RWPE2 (cell line): ENCODE measurements around the gene DNAH9.
A peak's percentile ranks its signal among the peaks of the same experiment; 100 is the strongest.

ENCODE experiments used
- ATAC-seq: fragments of 200-7000 bp; cut with Tn5 transposase; 3 replicates; pipeline ENCODE4 v1.9.1; 2021; ENCODE audit warnings: low read depth
- DNase-seq: peaks from one replicate; pipeline ENCODE4 v3.0.0-alpha.2; 2020; ENCODE audit warnings: low spot score
- H3K27ac ChIP-seq: fragments of 450-650 bp; 2 replicates; pipeline ENCODE4 v1.5.1; 2017; ENCODE audit warnings: mild to moderate bottlenecking; ENCODE audit not compliant: poor library complexity, severe bottlenecking
- H3K27me3 ChIP-seq: fragments of 250-450 bp; sonication (Bioruptor Pico); 2 replicates; pipeline ENCODE4 v1.5.1; 2021; ENCODE audit warnings: mild to moderate bottlenecking, moderate library complexity; ENCODE audit not compliant: insufficient read depth, poor library complexity, severe bottlenecking
- H3K36me3 ChIP-seq: fragments of 250-450 bp; sonication (Bioruptor Pico); 2 replicates; pipeline ENCODE4 v1.5.1; 2020; ENCODE audit warnings: low read depth, mild to moderate bottlenecking, moderate library complexity
- H3K4me1 ChIP-seq: fragments of 250-450 bp; sonication (Bioruptor Pico); 2 replicates; pipeline ENCODE4 v1.5.1; 2021; ENCODE audit warnings: mild to moderate bottlenecking, moderate library complexity; ENCODE audit not compliant: insufficient read depth, poor library complexity, severe bottlenecking
- H3K4me3 ChIP-seq: fragments of 250-450 bp; sonication (Bioruptor Pico); 2 replicates; pipeline ENCODE4 v1.5.1; 2021; ENCODE audit warnings: mild to moderate bottlenecking, moderate library complexity; ENCODE audit not compliant: severe bottlenecking
- H3K9me3 ChIP-seq: fragments of 250-450 bp; sonication (Bioruptor Pico); 2 replicates; pipeline ENCODE4 v1.5.1; 2021; ENCODE audit warnings: mild to moderate bottlenecking, moderate library complexity; ENCODE audit not compliant: severe bottlenecking
- CTCF ChIP-seq: fragments of 450-650 bp; IDR thresholded peaks from one replicate; pipeline ENCODE4 v1.5.1; 2017; ENCODE audit warnings: mild to moderate bottlenecking, moderate library complexity; ENCODE audit not compliant: poor library complexity, severe bottlenecking

Gene DNAH9

GRCh38 chr17:11618861-11619566 is 20.7 kb downstream of the DNAH9 start:
- no peak overlapping the region for H3K27ac ChIP-seq
- no peaks in the 10 kb centered on the region for H3K9me3 ChIP-seq
- TF ChIP-seq CTCF, result no peak
- H3K36me3 ChIP-seq, result no peaks in the 10 kb centered on the region
- H3K4me1 ChIP-seq, result no peaks in the 10 kb centered on the region
- H3K27me3 ChIP-seq, result no peaks in the 10 kb centered on the region
- ATAC-seq, result peak; percentile 52
- no peak for DNase-seq
- no peak overlapping the region for H3K4me3 ChIP-seq

DNA sequence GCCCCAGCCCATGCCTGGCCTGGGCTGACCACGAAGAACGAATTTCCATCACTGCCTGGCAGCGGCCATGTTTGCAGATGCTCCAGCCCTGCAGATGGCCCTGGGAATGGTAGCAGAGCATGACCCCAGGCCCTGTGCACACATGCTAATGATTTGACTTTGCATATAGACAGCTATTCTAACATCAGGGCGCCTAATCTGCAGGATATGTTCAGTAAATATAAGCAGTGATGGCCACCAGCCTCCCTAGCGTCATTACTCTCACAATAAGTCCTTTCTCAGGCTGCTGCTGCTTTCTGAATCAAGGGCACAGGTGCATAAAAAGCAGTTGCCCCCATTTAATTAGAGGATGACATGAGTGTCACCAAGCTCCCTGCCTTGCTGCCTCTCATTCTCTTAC is 24.2 kb downstream of the DNAH9 start:
- no peak for ATAC-seq

GRCh38 chr17:11624976-11625375 is 26.7 kb downstream of the DNAH9 start:
- H3K9me3 ChIP-seq, result no peaks in the 10 kb centered on the region
- ATAC-seq (no peak), DNase-seq (no peak)
- no peaks in the 10 kb centered on the region for H3K4me1 ChIP-seq
- no peak overlapping the region for H3K4me3 ChIP-seq
- no peaks in the 10 kb centered on the region for H3K36me3 ChIP-seq
- H3K27me3 ChIP-seq, result no peaks in the 10 kb centered on the region
- TF ChIP-seq CTCF, result no peak
- no peak overlapping the region for H3K27ac ChIP-seq

More for the DNA sequence above, 24.2 kb downstream of the DNAH9 start:
- Histone ChIP-seq H3K9me3 (no peaks in the 10 kb centered on the region), H3K36me3 (no peaks in the 10 kb centered on the region), H3K27me3 (no peaks in the 10 kb centered on the region), H3K4me3 (no peak overlapping the region), H3K4me1 (no peaks in the 10 kb centered on the region), H3K27ac (no peak overlapping the region)
- no peak for DNase-seq
- TF ChIP-seq CTCF, result no peak

GRCh38 chr17:11625878-11626277 is 27.6 kb downstream of the DNAH9 start:
- H3K9me3 ChIP-seq, result no peaks in the 10 kb centered on the region
- H3K4me3 ChIP-seq, result no peak overlapping the region
- no peaks in the 10 kb centered on the region for H3K4me1 ChIP-seq
- no peak for DNase-seq
- H3K36me3 ChIP-seq, result no peaks in the 10 kb centered on the region
- no peak overlapping the region for H3K27ac ChIP-seq
- H3K27me3 ChIP-seq, result no peaks in the 10 kb centered on the region
- ATAC-seq, result no peak
- no peak for TF ChIP-seq CTCF

DNA sequence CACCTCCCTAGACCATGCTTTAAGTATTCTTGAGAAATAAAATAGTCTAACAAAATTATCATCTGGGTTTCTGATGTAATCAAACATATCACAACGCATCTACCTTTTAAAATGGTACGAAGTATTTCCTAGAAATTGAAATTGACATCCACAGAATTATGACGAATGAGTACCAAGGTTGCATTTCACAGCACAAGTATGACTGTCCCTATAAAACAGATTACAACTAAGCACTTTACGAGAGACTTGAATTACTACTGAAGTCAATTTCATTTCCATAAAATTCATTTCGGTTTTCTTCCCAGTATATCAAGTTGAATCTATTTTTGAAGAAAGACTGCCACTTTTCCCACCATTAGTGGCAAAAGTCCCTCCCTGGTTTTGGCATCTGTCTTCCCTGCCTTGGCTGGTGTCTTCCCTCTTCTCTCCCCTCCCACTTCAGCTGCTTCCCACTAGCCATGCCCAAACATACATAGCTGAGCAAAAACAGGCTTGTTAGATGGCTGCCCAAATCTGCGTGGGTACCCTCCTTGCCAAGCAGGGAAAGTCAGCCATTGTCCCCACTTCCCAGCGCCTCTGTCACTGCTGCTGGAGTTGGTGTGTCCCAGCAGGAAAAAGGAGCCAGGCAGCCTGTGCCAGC is 29.2 kb downstream of the DNAH9 start:
- Histone ChIP-seq H3K4me3 (no peak overlapping the region), H3K27ac (no peak overlapping the region), H3K4me1 (no peaks in the 10 kb centered on the region), H3K36me3 (no peaks in the 10 kb centered on the region), H3K9me3 (no peaks in the 10 kb centered on the region), H3K27me3 (no peaks in the 10 kb centered on the region)
- TF ChIP-seq CTCF, result no peak
- no peak for ATAC-seq
- DNase-seq, result no peak
